GM12892 (cell line): ENCODE measurements around the gene FNBP1.

Experiments
- POLR2A ChIP-seq: IDR thresholded peaks from 2 replicates; pipeline ENCODE4 v1.6.1; 2011; ENCODE audit warnings: low read depth, low read length, control low read depth
- POLR2AphosphoS5 ChIP-seq: IDR thresholded peaks from 2 replicates; pipeline ENCODE4 v1.6.1; 2011; ENCODE audit warnings: low read depth, low read length, control low read depth
- TAF1 ChIP-seq: IDR thresholded peaks from 2 replicates; pipeline ENCODE4 v1.6.1; 2011; ENCODE audit warnings: low read depth, mild to moderate bottlenecking, control low read depth, low read length, borderline replicate concordance

GRCh38 chr9:129881547-129882324 lies 161.3 kb downstream of the FNBP1 start:
- no peak; the same call in 1 of the 2 replicates for TF ChIP-seq POLR2A
- no peak for TF ChIP-seq TAF1
- no peak for TF ChIP-seq POLR2AphosphoS5
